ENCODE measurements around the gene ANKRD18A. TPM values are rescaled to one million over a fixed set of nuclear protein-coding genes. Genes with fewer than 3 reads are reported as not detected.
A peak's percentile ranks its signal among the peaks of the same experiment; 100 is the strongest.
"Not testable (repeated sequence)": the region's sequence is repeated elsewhere in the genome, so short reads cannot be mapped to it uniquely, and the experiment has no call there.

The ANKRD18A gene
- polyA plus RNA-seq, 1 donor: 0.51 TPM

- H3K36me3 ChIP-seq (ENCODE audit: control insufficient read depth, insufficient read depth, low read length); H3K9me3 ChIP-seq (ENCODE audit: control insufficient read depth, low read depth, low read length); H3K27me3 ChIP-seq (ENCODE audit: control insufficient read depth, insufficient read depth, low read length); H3K4me1 ChIP-seq (ENCODE audit: control insufficient read depth, insufficient read depth, low read length); H3K4me3 ChIP-seq (ENCODE audit: low read length): not testable (repeated sequence)
- DNase-seq: peak; percentile 79 to 82
- WGBS (ENCODE audit: insufficient coverage, low lambda C conversion rate): no CpG with 5 or more reads among the region's 5 CpGs
- peak overlapping the region; percentile 39 for H3K27ac ChIP-seq (ENCODE audit: low read length)
Observed at GRCh38 chr9:38540535-38540934, 79.9 kb downstream of the ANKRD18A start.

GRCh38 chr9:38529317-38529716, 91.1 kb downstream of the ANKRD18A start:
- peaks cover 13% of the 10 kb centered on the region for H3K27me3 ChIP-seq (ENCODE audit: control insufficient read depth, insufficient read depth, low read length)
- no peaks in the 10 kb centered on the region for H3K9me3 ChIP-seq (ENCODE audit: control insufficient read depth, low read depth, low read length)
- no peaks in the 10 kb centered on the region for H3K4me1 ChIP-seq (ENCODE audit: control insufficient read depth, insufficient read depth, low read length)
- H3K36me3 ChIP-seq (ENCODE audit: control insufficient read depth, insufficient read depth, low read length): no peaks in the 10 kb centered on the region
- H3K4me3 ChIP-seq (ENCODE audit: low read length): no peak overlapping the region
- no peak overlapping the region for H3K27ac ChIP-seq (ENCODE audit: low read length)
- DNase-seq: no peak

GRCh38 chr9:38527503-38527902, 92.9 kb downstream of the ANKRD18A start:
- Histone ChIP-seq H3K36me3 (ENCODE audit: control insufficient read depth, insufficient read depth, low read length) (no peaks in the 10 kb centered on the region), H3K27me3 (ENCODE audit: control insufficient read depth, insufficient read depth, low read length) (peaks cover 13% of the 10 kb centered on the region), H3K4me1 (ENCODE audit: control insufficient read depth, insufficient read depth, low read length) (no peaks in the 10 kb centered on the region), H3K9me3 (ENCODE audit: control insufficient read depth, low read depth, low read length) (no peaks in the 10 kb centered on the region), H3K27ac (ENCODE audit: low read length) (no peak overlapping the region), H3K4me3 (ENCODE audit: low read length) (no peak overlapping the region)
- DNase-seq: no peak
- no CpG with 5 or more reads among the region's 10 CpGs for WGBS (ENCODE audit: insufficient coverage, low lambda C conversion rate)

- Histone ChIP-seq H3K27ac (ENCODE audit: low read length) (no peak overlapping the region), H3K9me3 (ENCODE audit: control insufficient read depth, low read depth, low read length) (no peaks in the 10 kb centered on the region), H3K36me3 (ENCODE audit: control insufficient read depth, insufficient read depth, low read length) (no peaks in the 10 kb centered on the region), H3K4me3 (ENCODE audit: low read length) (no peak overlapping the region), H3K27me3 (ENCODE audit: control insufficient read depth, insufficient read depth, low read length) (peaks cover 13% of the 10 kb centered on the region), H3K4me1 (ENCODE audit: control insufficient read depth, insufficient read depth, low read length) (peaks cover 4% of the 10 kb centered on the region)
- DNase-seq: no peak
- WGBS (ENCODE audit: insufficient coverage, low lambda C conversion rate): no CpG with 5 or more reads among the region's 38 CpGs
Observed at GRCh38 chr9:38526591-38526990, 93.8 kb downstream of the ANKRD18A start.

GRCh38 chr9:38523121-38523520, 97.3 kb downstream of the ANKRD18A start:
- Histone ChIP-seq H3K9me3 (ENCODE audit: control insufficient read depth, low read depth, low read length) (no peaks in the 10 kb centered on the region), H3K36me3 (ENCODE audit: control insufficient read depth, insufficient read depth, low read length) (no peaks in the 10 kb centered on the region), H3K4me1 (ENCODE audit: control insufficient read depth, insufficient read depth, low read length) (peaks cover 7% of the 10 kb centered on the region), H3K27me3 (ENCODE audit: control insufficient read depth, insufficient read depth, low read length) (peaks cover 13% of the 10 kb centered on the region), H3K4me3 (ENCODE audit: low read length) (no peak overlapping the region), H3K27ac (ENCODE audit: low read length) (no peak overlapping the region)
- no peak for DNase-seq
- WGBS (ENCODE audit: insufficient coverage, low lambda C conversion rate): no CpG with 5 or more reads among the region's 5 CpGs

- no CpG with 5 or more reads among the region's 2 CpGs for WGBS (ENCODE audit: insufficient coverage, low lambda C conversion rate)
- Histone ChIP-seq H3K27me3 (ENCODE audit: control insufficient read depth, insufficient read depth, low read length) (peaks cover 7% of the 10 kb centered on the region), H3K4me1 (ENCODE audit: control insufficient read depth, insufficient read depth, low read length) (peaks cover 7% of the 10 kb centered on the region), H3K9me3 (ENCODE audit: control insufficient read depth, low read depth, low read length) (no peaks in the 10 kb centered on the region), H3K36me3 (ENCODE audit: control insufficient read depth, insufficient read depth, low read length) (no peaks in the 10 kb centered on the region), H3K4me3 (ENCODE audit: low read length) (no peak overlapping the region), H3K27ac (ENCODE audit: low read length) (peak overlapping the region; percentile 34)
- peak; percentile 83 to 88 for DNase-seq
Observed at GRCh38 chr9:38521762-38522161, 98.6 kb downstream of the ANKRD18A start.

Other genes with a start within 250 kb of the ANKRD18A start
- gene ALDH1B1, start 227.9 kb downstream of the ANKRD18A start, polyA plus RNA-seq: 101 TPM
- 3.8 TPM for gene IGFBPL1, start 196.1 kb downstream of the ANKRD18A start, polyA plus RNA-seq
- not detected for gene FAM240B, start 99.5 kb upstream of the ANKRD18A start, polyA plus RNA-seq